Measurements from ENCODE around the gene BSDC1. TPM values are rescaled to one million over a fixed set of nuclear protein-coding genes. Genes with fewer than 3 reads are reported as not detected.

The BSDC1 gene
- total and polyA plus RNA-seq, 10 of the 15 experiments (the other 5 are each of a cell fraction or from before 2014, with no cell fraction given) = 3.0 to 39.7 (median 22.8) TPM

DNA sequence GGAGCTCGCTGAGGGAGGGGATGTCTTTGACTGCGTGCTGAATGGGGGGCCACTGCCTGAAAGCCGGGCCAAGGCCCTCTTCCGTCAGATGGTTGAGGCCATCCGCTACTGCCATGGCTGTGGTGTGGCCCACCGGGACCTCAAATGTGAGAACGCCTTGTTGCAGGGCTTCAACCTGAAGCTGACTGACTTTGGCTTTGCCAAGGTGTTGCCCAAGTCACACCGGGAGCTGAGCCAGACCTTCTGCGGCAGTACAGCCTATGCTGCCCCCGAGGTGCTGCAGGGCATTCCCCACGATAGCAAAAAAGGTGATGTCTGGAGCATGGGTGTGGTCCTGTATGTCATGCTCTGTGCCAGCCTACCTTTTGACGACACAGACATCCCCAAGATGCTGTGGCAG lies 30.5 kb downstream of the BSDC1 start:
- ChIA-PET RAD21 (ENCODE audit: unreplicated experiment) (no interaction called here), CTCF (interaction anchor here (2.6 kb wide), 1 partner anchor 11 kb away, joined by 7 read pairs; no protein-coding TSS in a partner anchor), SMC1A (ENCODE audit: uncharacterized antibody, unreplicated experiment) (interaction anchor here (0.5 kb wide), 1 partner anchor 153 kb away, joined by 3 read pairs; no protein-coding TSS in a partner anchor), POLR2A (no interaction called here)
- ATAC-seq (no peak), DNase-seq (ENCODE audit: low read depth, low spot score) (no peak), FAIRE-seq (no peak)
- Histone ChIP-seq H3K4me3 (no peak overlapping the region), H4K20me1 (ENCODE audit: control insufficient read depth, insufficient read depth) (no peaks in the 10 kb centered on the region), H3K27me3 (replicated peaks in 1 of 2; ENCODE audit: control insufficient read depth in 2 of 2, insufficient read depth in 2 of 2, low read length in 1 of 2) (no peaks in the 10 kb centered on the region), H3K4me2 (ENCODE audit: control insufficient read depth, insufficient read depth) (no peak overlapping the region), H3K9ac (ENCODE audit: control insufficient read depth, insufficient read depth, low read length) (no peak overlapping the region), H3K27ac (ENCODE audit: control insufficient read depth, insufficient read depth) (no peak overlapping the region), H2AFZ (ENCODE audit: control insufficient read depth, low read depth, low read length) (no peak overlapping the region), H3K36me3 (ENCODE audit: control insufficient read depth in 2 of 2, insufficient read depth in 2 of 2, low read length in 1 of 2) (peaks cover 3 to 10% of the 10 kb centered on the region in 2 experiments), H3K79me2 (ENCODE audit: control insufficient read depth, insufficient read depth, low read length) (no peaks in the 10 kb centered on the region), H3K4me1 (ENCODE audit: control insufficient read depth, insufficient read depth, low read length) (peaks cover 7% of the 10 kb centered on the region), H3K9me3 (replicated peaks; ENCODE audit: control insufficient read depth, insufficient read depth, low read length) (no peaks in the 10 kb centered on the region)
- intact Hi-C loops (cut with micrococcal nuclease; ENCODE audit: unreplicated experiment) = no loop called here
- in situ Hi-C loops (cut with MboI) = no loop called here
- WGBS (ENCODE audit: insufficient coverage, insufficient replicate concordance, low lambda C conversion rate, missing lambda C conversion rate) = 98% methylated on average over 12 of the region's 12 CpGs
- BruUV-seq (replicated peaks) = no TSS peak
- TF ChIP-seq EZH2 (IDR thresholded peaks at IDR 0.05; ENCODE audit: borderline replicate concordance, control insufficient read depth, low read depth, low read length) (no peak), KDM1A (IDR thresholded peaks at IDR 0.05; ENCODE audit: borderline replicate concordance) (no peak), POLR2A (IDR thresholded peaks at IDR 0.05; ENCODE audit: low read depth, low read length) (peak; percentile 34; the same call in 1 of the 2 replicates)

DNA sequence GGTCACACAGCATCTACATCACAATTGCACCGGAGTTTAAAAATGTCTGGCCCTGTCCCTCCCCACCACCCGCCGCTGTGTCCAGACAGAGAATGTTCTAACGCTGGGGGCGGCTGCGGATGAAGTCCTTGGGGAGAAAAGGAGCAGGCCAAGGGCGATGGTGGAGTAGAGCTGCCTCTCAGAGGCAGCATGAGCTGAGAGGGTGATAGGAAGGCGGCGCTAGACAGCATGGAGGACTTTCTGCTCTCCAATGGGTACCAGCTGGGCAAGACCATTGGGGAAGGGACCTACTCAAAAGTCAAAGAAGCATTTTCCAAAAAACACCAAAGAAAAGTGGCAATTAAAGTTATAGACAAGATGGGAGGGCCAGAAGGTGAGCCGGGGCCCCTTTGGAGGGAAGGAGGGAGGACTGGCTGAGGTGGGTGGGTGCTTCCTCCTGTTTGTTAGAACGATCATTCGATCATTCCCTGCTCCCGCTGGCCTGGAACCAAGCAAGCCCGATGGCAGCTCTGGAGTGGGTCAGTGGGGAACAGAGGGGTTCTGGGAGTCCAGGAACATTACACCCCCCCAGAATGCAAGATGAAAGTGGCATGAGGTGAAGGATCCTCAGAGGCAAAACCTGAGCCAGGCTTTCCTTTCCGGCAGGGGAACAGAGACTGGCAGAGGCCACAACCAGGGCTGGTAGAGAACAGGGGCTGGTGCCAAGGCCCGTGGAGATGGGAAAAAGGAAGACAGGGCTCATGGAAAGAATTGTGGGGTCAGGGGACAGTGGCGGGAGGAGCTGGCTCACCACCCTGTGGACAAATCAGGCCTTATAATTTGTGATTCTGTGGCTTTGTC lies 31.5 kb downstream of the BSDC1 start, which contains the start of the genes FAM229A and TSSK3:
FAM229A (minus strand) TSS at position 12 of the 840 bp plus-strand sequence. CDS start 394 bp downstream, outside the sequence.
TSSK3 (plus strand) TSS at position 66 of the 840 bp plus-strand sequence; CDS start at position 229, 163 bp downstream.
- RAD21 ChIA-PET (ENCODE audit: unreplicated experiment) = no interaction called here
- 84% methylated on average over 17 of the region's 17 CpGs for WGBS (ENCODE audit: insufficient coverage, insufficient replicate concordance, low lambda C conversion rate, missing lambda C conversion rate)
- Histone ChIP-seq H3K36me3 (ENCODE audit: control insufficient read depth in 2 of 2, insufficient read depth in 2 of 2, low read length in 1 of 2) (peaks cover 0 to 4% of the 10 kb centered on the region in 2 experiments; a peak in 3 of 4 replicates), H3K27me3 (replicated peaks in 1 of 2; ENCODE audit: control insufficient read depth in 2 of 2, insufficient read depth in 2 of 2, low read length in 1 of 2) (no peaks in the 10 kb centered on the region), H3K4me1 (ENCODE audit: control insufficient read depth, insufficient read depth, low read length) (peaks cover 7% of the 10 kb centered on the region), H4K20me1 (ENCODE audit: control insufficient read depth, insufficient read depth) (no peaks in the 10 kb centered on the region), H3K4me2 (ENCODE audit: control insufficient read depth, insufficient read depth) (peak within 1 kb of the TSS; percentile 72), H3K9ac (ENCODE audit: control insufficient read depth, insufficient read depth, low read length) (no peak within 1 kb of the TSS), H2AFZ (ENCODE audit: control insufficient read depth, low read depth, low read length) (no peak within 1 kb of the TSS), H3K4me3 (no peak within 1 kb of the TSS), H3K79me2 (ENCODE audit: control insufficient read depth, insufficient read depth, low read length) (no peaks in the 10 kb centered on the region), H3K9me3 (replicated peaks; ENCODE audit: control insufficient read depth, insufficient read depth, low read length) (no peaks in the 10 kb centered on the region), H3K27ac (ENCODE audit: control insufficient read depth, insufficient read depth) (no peak within 1 kb of the TSS)
- in situ Hi-C loops (cut with MboI) (no loop called here), intact Hi-C loops (cut with micrococcal nuclease; ENCODE audit: unreplicated experiment) (no loop called here)
- FAIRE-seq = no peak
- no peak for ATAC-seq
- TF ChIP-seq, protein P1, sequence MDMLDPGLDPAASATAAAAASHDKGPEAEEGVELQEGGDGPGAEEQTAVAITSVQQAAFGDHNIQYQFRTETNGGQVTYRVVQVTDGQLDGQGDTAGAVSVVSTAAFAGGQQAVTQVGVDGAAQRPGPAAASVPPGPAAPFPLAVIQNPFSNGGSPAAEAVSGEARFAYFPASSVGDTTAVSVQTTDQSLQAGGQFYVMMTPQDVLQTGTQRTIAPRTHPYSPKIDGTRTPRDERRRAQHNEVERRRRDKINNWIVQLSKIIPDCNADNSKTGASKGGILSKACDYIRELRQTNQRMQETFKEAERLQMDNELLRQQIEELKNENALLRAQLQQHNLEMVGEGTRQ (IDR thresholded peaks at IDR 0.05; ENCODE audit: borderline replicate concordance, low read depth, low read length) = no peak
- TF ChIP-seq EED (IDR thresholded peaks at IDR 0.05; ENCODE audit: low read depth) (no peak), SREBF1 (IDR thresholded peaks at IDR 0.05; ENCODE audit: low read length) (no peak), NFYB (IDR thresholded peaks at IDR 0.05; ENCODE audit: insufficient read depth, low read depth, low read length) (no peak), ZNF274 (IDR thresholded peaks at IDR 0.05; ENCODE audit: insufficient read depth, insufficient read length) (no peak)
- DNase-seq (ENCODE audit: low read depth, low spot score) = no peak
- POLR2A ChIA-PET = no interaction called here
- CTCF ChIA-PET = interaction anchor here (1.0 kb wide), 1 partner anchor 45 kb away, joined by 3 read pairs; no protein-coding TSS in a partner anchor
- no TSS peak for BruUV-seq (replicated peaks)
- SMC1A ChIA-PET (ENCODE audit: uncharacterized antibody, unreplicated experiment) = no interaction called here

All from GM12878 (cell line).